IPS-20b (cell line): ENCODE results near the gene RBAK.

ENCODE experiments used
- H3K27ac ChIP-seq: one replicate; pipeline ENCODE4 v1.5.1; 2013; ENCODE audit warnings: low read length
- H3K27me3 ChIP-seq: 2 replicates; pipeline ENCODE4 v1.6.1; 2013; ENCODE audit warnings: mild to moderate bottlenecking, low read length, inconsistent platforms; ENCODE audit not compliant: insufficient read depth
- H3K36me3 ChIP-seq: 2 replicates; pipeline ENCODE4 v1.6.1; 2013; ENCODE audit warnings: low read depth, mild to moderate bottlenecking, inconsistent platforms, low read length, moderate library complexity; ENCODE audit not compliant: insufficient read depth
- H3K4me1 ChIP-seq: 2 replicates; pipeline ENCODE4 v1.6.1; 2013; ENCODE audit warnings: mild to moderate bottlenecking, control low read depth, inconsistent platforms, low read length, moderate library complexity; ENCODE audit not compliant: insufficient read depth
- H3K4me3 ChIP-seq: 2 replicates; pipeline ENCODE4 v1.5.1; 2013; ENCODE audit warnings: mild to moderate bottlenecking, low read length, inconsistent platforms
- H3K9ac ChIP-seq: 2 replicates; pipeline ENCODE4 v1.6.1; 2013; ENCODE audit warnings: low read depth, mild to moderate bottlenecking, inconsistent platforms, low read length, moderate library complexity
- H3K9me3 ChIP-seq: 2 replicates; pipeline ENCODE4 v1.6.1; 2013; ENCODE audit warnings: mild to moderate bottlenecking, low read depth, low read length, inconsistent platforms; ENCODE audit not compliant: insufficient read depth

Gene RBAK

GRCh38 chr7:5088906-5089305, 43.2 kb downstream of the RBAK start:
- H3K9ac ChIP-seq, result no peak overlapping the region
- H3K9me3 ChIP-seq, result peaks cover 13% of the 10 kb centered on the region
- no peak overlapping the region for H3K27ac ChIP-seq
- peaks cover 12% of the 10 kb centered on the region for H3K27me3 ChIP-seq
- no peaks in the 10 kb centered on the region for H3K36me3 ChIP-seq
- no peaks in the 10 kb centered on the region for H3K4me1 ChIP-seq
- H3K4me3 ChIP-seq, result no peak overlapping the region

GRCh38 chr7:5093948-5094347, 48.3 kb downstream of the RBAK start:
- Histone ChIP-seq H3K9me3 (peaks cover 48% of the 10 kb centered on the region), H3K27me3 (no peaks in the 10 kb centered on the region), H3K4me1 (no peaks in the 10 kb centered on the region)

GRCh38 chr7:5094641-5095040, 49.0 kb downstream of the RBAK start:
- Histone ChIP-seq H3K4me3 (no peak overlapping the region), H3K4me1 (no peaks in the 10 kb centered on the region), H3K27ac (no peak overlapping the region), H3K27me3 (no peaks in the 10 kb centered on the region), H3K9me3 (peaks cover 54% of the 10 kb centered on the region), H3K9ac (no peak overlapping the region), H3K36me3 (no peaks in the 10 kb centered on the region)

More at GRCh38 chr7:5093948-5094347, 48.3 kb downstream of the RBAK start:
- no peak overlapping the region for H3K4me3 ChIP-seq
- no peaks in the 10 kb centered on the region for H3K36me3 ChIP-seq
- H3K27ac ChIP-seq, result no peak overlapping the region
- H3K9ac ChIP-seq, result no peak overlapping the region

DNA sequence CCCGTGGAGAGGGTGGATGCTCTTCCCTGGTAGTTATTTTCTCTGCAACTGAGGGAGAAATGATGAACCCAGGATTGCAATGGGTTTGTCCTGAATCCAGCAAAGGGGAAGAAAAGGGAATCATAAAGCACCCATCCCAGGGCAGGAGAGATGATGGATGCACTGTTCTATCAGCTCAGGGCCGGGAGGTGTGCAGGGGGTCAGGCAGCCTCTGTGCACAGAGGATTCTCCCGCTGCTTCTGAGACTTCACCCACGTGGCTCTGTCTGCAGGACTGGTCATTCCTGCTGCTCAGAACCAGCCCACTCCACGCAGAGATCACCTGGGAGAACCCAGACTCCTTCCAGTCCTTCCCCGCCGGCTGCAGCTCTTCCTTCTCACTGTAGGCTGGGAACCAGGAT, 70.7 kb downstream of the RBAK start:
- H3K36me3 ChIP-seq, result no peaks in the 10 kb centered on the region
- H3K27ac ChIP-seq, result no peak overlapping the region
- no peaks in the 10 kb centered on the region for H3K4me1 ChIP-seq
- H3K9me3 ChIP-seq, result no peaks in the 10 kb centered on the region; the same call in 1 of the 2 replicates
- no peak overlapping the region for H3K4me3 ChIP-seq
- H3K27me3 ChIP-seq, result no peaks in the 10 kb centered on the region
- no peak overlapping the region for H3K9ac ChIP-seq

DNA sequence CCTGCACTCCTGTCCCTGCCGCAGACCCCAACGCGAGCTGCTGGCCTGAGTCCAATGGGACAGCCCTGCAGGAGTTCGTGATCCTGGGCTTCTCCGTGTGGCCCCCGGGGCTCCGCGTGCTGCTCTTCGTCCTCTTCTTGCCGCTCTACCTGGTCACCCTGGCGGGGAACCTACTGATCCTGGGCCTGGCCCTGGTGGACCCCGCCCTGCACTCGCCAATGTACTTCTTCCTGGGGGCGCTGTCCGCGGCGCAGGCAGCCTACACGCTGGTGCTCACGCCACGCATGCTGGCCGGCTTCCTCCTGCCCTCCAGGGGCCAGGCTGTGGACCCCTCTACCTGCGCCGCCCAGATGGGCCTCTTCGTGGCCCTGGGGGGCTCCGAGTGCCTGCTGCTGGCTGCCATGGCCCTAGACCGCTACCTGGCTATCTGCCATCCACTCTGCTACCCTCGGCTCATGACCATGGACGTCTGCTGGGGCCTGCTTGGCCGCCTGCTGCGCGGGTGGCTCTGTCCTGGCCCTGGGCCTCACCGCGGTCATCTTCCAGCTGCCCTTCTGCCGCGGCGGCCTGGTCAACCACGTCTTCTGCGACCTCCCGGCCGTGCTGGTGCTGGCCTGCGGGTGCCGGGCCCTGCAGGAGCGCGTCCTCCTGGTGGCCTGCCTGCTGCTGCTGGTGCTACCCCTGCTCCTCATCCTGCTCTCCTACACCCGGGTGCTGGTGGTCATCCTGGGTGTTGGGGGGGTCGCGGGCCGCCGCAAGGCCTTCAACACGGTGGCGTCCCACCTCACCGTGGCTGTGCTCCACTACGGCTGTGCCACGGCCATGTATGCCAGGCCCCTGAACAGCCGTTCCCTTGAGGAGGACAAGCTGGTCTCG, 71.7 kb downstream of the RBAK start:
- no peak overlapping the region for H3K27ac ChIP-seq
- H3K9me3 ChIP-seq, result no peaks in the 10 kb centered on the region
- no peaks in the 10 kb centered on the region for H3K4me1 ChIP-seq
- no peaks in the 10 kb centered on the region for H3K36me3 ChIP-seq
- H3K9ac ChIP-seq, result no peak overlapping the region
- no peak overlapping the region for H3K4me3 ChIP-seq
- H3K27me3 ChIP-seq, result no peaks in the 10 kb centered on the region
